ENCODE results near the gene DYNC1I1. TPM values are rescaled to one million over a fixed set of nuclear protein-coding genes. Genes with fewer than 3 reads are reported as not detected.

DYNC1I1 gene
- total RNA-seq, 1 experiment from 2014 or later: 3.2 TPM

DNA sequence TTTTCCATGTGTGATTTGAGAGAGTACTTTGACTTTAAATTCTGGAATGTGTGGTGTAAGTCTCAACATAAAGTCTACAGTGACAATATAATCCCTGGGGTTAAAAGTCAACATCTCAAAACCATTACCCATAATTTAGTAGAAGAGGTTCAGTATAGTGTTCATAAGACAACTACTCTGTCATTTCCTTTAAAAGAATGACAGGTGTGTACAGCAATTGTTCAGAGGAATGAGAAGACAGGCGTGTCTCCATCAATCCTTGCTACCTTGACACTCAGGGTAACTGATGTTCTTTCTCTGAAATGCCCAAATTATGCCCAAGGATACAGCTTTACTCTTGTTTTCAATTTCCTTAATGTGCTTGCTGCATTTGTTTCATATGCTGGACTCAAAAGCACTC, 256.4 kb downstream of the DYNC1I1 start:
- H2BK5ac ChIP-seq (ENCODE audit: insufficient read length, low read length): no peak overlapping the region
- H3K23ac ChIP-seq (ENCODE audit: insufficient read length, low read depth, low read length): no peak overlapping the region
- no peak overlapping the region for H3K4me2 ChIP-seq (ENCODE audit: insufficient read depth, insufficient read length, low read length)
- H3K14ac ChIP-seq (ENCODE audit: insufficient read depth, low read length): no peak overlapping the region
- no peaks in the 10 kb centered on the region for H3K4me1 Mint-ChIP-seq
- TF ChIP-seq, protein P1, sequence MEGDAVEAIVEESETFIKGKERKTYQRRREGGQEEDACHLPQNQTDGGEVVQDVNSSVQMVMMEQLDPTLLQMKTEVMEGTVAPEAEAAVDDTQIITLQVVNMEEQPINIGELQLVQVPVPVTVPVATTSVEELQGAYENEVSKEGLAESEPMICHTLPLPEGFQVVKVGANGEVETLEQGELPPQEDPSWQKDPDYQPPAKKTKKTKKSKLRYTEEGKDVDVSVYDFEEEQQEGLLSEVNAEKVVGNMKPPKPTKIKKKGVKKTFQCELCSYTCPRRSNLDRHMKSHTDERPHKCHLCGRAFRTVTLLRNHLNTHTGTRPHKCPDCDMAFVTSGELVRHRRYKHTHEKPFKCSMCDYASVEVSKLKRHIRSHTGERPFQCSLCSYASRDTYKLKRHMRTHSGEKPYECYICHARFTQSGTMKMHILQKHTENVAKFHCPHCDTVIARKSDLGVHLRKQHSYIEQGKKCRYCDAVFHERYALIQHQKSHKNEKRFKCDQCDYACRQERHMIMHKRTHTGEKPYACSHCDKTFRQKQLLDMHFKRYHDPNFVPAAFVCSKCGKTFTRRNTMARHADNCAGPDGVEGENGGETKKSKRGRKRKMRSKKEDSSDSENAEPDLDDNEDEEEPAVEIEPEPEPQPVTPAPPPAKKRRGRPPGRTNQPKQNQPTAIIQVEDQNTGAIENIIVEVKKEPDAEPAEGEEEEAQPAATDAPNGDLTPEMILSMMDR (conservative IDR thresholded peaks at IDR 0.05): no peak
- no peaks in the 10 kb centered on the region for H3K4me1 ChIP-seq (ENCODE audit: insufficient read depth, low read length)
- no peaks in the 10 kb centered on the region for H3K27me3 ChIP-seq (ENCODE audit: insufficient read depth, low read length)
- no peak overlapping the region for H4K5ac ChIP-seq (ENCODE audit: insufficient read length, low read depth, low read length)
- no peaks in the 10 kb centered on the region for H4K20me1 ChIP-seq (ENCODE audit: control insufficient read depth, insufficient read depth, insufficient read length)
- H2BK120ac ChIP-seq (ENCODE audit: low read depth, low read length, poor library complexity, severe bottlenecking): no peak overlapping the region
- H3K9ac ChIP-seq (ENCODE audit: extremely low read depth, insufficient read length, low read length): no peak overlapping the region
- no peaks in the 10 kb centered on the region for H3K36me3 Mint-ChIP-seq (ENCODE audit: insufficient read depth in 1 of 3, low read depth in 3 of 3)
- H4K91ac ChIP-seq (ENCODE audit: insufficient read length, low read depth, low read length): no peak overlapping the region
- H3K56ac ChIP-seq (ENCODE audit: insufficient read length, low read depth, low read length): no peak overlapping the region
- no peak overlapping the region for H3K18ac ChIP-seq (ENCODE audit: insufficient read length, low read depth, low read length)
- H3K27ac Mint-ChIP-seq: no peak overlapping the region
- no peak overlapping the region for H3K4me3 Mint-ChIP-seq
- H3K4ac ChIP-seq (ENCODE audit: low read depth, low read length): no peak overlapping the region
- no peaks in the 10 kb centered on the region for H3K9me3 Mint-ChIP-seq
- no peaks in the 10 kb centered on the region for H3K79me2 ChIP-seq (ENCODE audit: insufficient read depth, low read length)
- H2BK20ac ChIP-seq (ENCODE audit: low read depth, low read length, poor library complexity, severe bottlenecking): no peak overlapping the region
- no peak overlapping the region for H4K8ac ChIP-seq (replicated peaks; ENCODE audit: insufficient read length, low read depth, low read length)
- no CpG with 5 or more reads among the region's 1 CpG for WGBS (ENCODE audit: extremely low coverage, insufficient read length, low lambda C conversion rate)
- H2AK5ac ChIP-seq (ENCODE audit: insufficient read length, low read length): no peak overlapping the region
- DNase-seq: no peak
- no peaks in the 10 kb centered on the region for H3K27me3 Mint-ChIP-seq (ENCODE audit: low read depth)
- H3T11ph ChIP-seq (ENCODE audit: low read length): no peak overlapping the region
- no peak overlapping the region for H3K27ac ChIP-seq (ENCODE audit: insufficient read length, low read depth, low read length)
- H2BK15ac ChIP-seq (ENCODE audit: low read depth, low read length): no peak overlapping the region
- no peaks in the 10 kb centered on the region for H3K79me1 ChIP-seq (ENCODE audit: insufficient read depth, low read depth, low read length, poor library complexity, severe bottlenecking)
- no peaks in the 10 kb centered on the region for H3K23me2 ChIP-seq (ENCODE audit: insufficient read length, low read depth, low read length, poor library complexity, severe bottlenecking)
- H2AFZ ChIP-seq (ENCODE audit: low read length): no peak overlapping the region
- no peak overlapping the region for H2BK12ac ChIP-seq (ENCODE audit: insufficient read length, low read depth, low read length)
- H3K9me3 ChIP-seq (ENCODE audit: control insufficient read depth, low read depth, low read length): no peaks in the 10 kb centered on the region
